Esophagus muscularis mucosa (tissue), 4 donors: ENCODE results near the gene SLC15A1. TPM values are rescaled to one million over a fixed set of nuclear protein-coding genes. Genes with fewer than 3 reads are reported as not detected.

Experiments
- DNase-seq: peaks from one replicate; pipeline ENCODE4 v3.0.0-alpha.2; 2017; ENCODE audit errors: extremely low spot score
- H3K27ac ChIP-seq, 4 donors: fragments of 200-600 bp; sonication (generic); replicated peaks in 1 of 4; 1 replicate in 3 of 4; 2 replicates in 1 of 4; pipeline ENCODE4 v1.5.1; 2016 to 2019; ENCODE audit warnings: mild to moderate bottlenecking in 1 of 4
- H3K27me3 ChIP-seq, 4 donors: fragments of 200-600 bp; sonication (generic); one replicate each; pipeline versions ENCODE4 v1.5.1 to v1.6.0; 2016 to 2019
- H3K36me3 ChIP-seq, 4 donors: fragments of 200-600 bp; sonication (generic); one replicate each; pipeline ENCODE4 v1.5.1; 2016 to 2019
- H3K4me1 ChIP-seq, 4 donors: fragments of 200-600 bp; sonication (generic); one replicate each; pipeline ENCODE4 v1.5.1; 2016 to 2019
- H3K4me3 ChIP-seq, 4 donors: fragments of 200-600 bp; sonication (generic); 1 replicate in 2 of 4; 2 replicates in 2 of 4; pipeline ENCODE4 v1.5.1; 2016 to 2019; ENCODE audit warnings: mild to moderate bottlenecking in 4 of 4, moderate library complexity in 1 of 4
- H3K9me3 ChIP-seq, 4 donors: fragments of 200-600 bp; sonication (generic); 1 replicate in 3 of 4; 2 replicates in 1 of 4; pipeline ENCODE4 v1.5.1; 2016 to 2019
- CTCF ChIP-seq, 3 experiments: fragments of 200-600 bp in 2 of 3; fragments of 450-650 bp in 1 of 3; sonication (generic) in 2 of 3; IDR thresholded peaks; one replicate each; pipeline ENCODE4 v1.5.1; 2017 to 2019; ENCODE audit warnings: antibody characterized with exemption in 3 of 3, mild to moderate bottlenecking in 2 of 3, moderate library complexity in 1 of 3
- EP300 ChIP-seq: sonication (generic); formaldehyde crosslinking; IDR thresholded peaks from one replicate; pipeline ENCODE4 v1.6.1; 2017; ENCODE audit warnings: antibody characterized with exemption
- POLR2A ChIP-seq: fragments of 450-650 bp; IDR thresholded peaks from one replicate; pipeline ENCODE4 v1.6.1; 2017; ENCODE audit warnings: antibody characterized with exemption, moderate library complexity, mild to moderate bottlenecking, low read depth
- POLR2AphosphoS5 ChIP-seq, 2 donors: sonication (generic); formaldehyde crosslinking; IDR thresholded peaks; one replicate each; pipeline ENCODE4 v1.6.1; 2017; ENCODE audit warnings: antibody characterized with exemption in 2 of 2
- WGBS: methylation state at CpG from one replicate; pipeline ENCODE4 v1.1.5; 2018; 5-methylcytosine and 5-hydroxymethylcytosine counted together
- intact Hi-C: fragments of 100-400 bp; cut with DNase I; formaldehyde crosslinking; loops from one replicate; pipeline ENCODE4 v1.15.1; 2023
- total RNA-seq, 4 donors: library from RNA; depleted of rRNA; stranded (reverse); fragments of >200 nt; gene quantifications; one replicate each; pipeline versions ENCODE4 v1.1.0 to v1.2.1, GENCODE V29; 2016

The SLC15A1 gene
- total RNA-seq, 4 donors from 2014 or later, result not detected

- intact Hi-C loops, result no loop called here
Observed at GRCh38 chr13:98729658-98730057, 22.8 kb downstream of the SLC15A1 start.

GRCh38 chr13:98722958-98723357, 29.5 kb downstream of the SLC15A1 start:
- no peak for DNase-seq
- intact Hi-C loops, result no loop called here
- no peak for TF ChIP-seq POLR2A
- TF ChIP-seq CTCF (IDR thresholded peaks at IDR 0.05), result no peak
- TF ChIP-seq EP300, result no peak
- no peak for TF ChIP-seq POLR2AphosphoS5 (IDR thresholded peaks at IDR 0.05)
- no peaks in the 10 kb centered on the region for H3K36me3 ChIP-seq
- H3K27me3 ChIP-seq, result no peaks in the 10 kb centered on the region
- no peak overlapping the region for H3K4me3 ChIP-seq
- no peaks in the 10 kb centered on the region for H3K9me3 ChIP-seq
- WGBS, result 81% methylated on average over 3 of the region's 3 CpGs
- H3K4me1 ChIP-seq, result no peaks in the 10 kb centered on the region
- H3K27ac ChIP-seq, result no peak overlapping the region

More at GRCh38 chr13:98729658-98730057, 22.8 kb downstream of the SLC15A1 start:
- WGBS, result 80% methylated on average over 8 of the region's 8 CpGs
- Histone ChIP-seq H3K27me3 (no peaks in the 10 kb centered on the region), H3K36me3 (no peaks in the 10 kb centered on the region), H3K9me3 (no peaks in the 10 kb centered on the region), H3K4me1 (no peaks in the 10 kb centered on the region), H3K4me3 (no peak overlapping the region), H3K27ac (no peak overlapping the region)
- TF ChIP-seq EP300 (no peak), CTCF (IDR thresholded peaks at IDR 0.05) (no peak), POLR2A (no peak), POLR2AphosphoS5 (IDR thresholded peaks at IDR 0.05) (no peak)
- DNase-seq, result no peak

- DNase-seq, result no peak
- no peaks in the 10 kb centered on the region for H3K27me3 ChIP-seq
- H3K27ac ChIP-seq, result no peak overlapping the region
- 84% methylated on average over 11 of the region's 11 CpGs for WGBS
- intact Hi-C loops, result no loop called here
- TF ChIP-seq POLR2AphosphoS5 (IDR thresholded peaks at IDR 0.05) (no peak), CTCF (IDR thresholded peaks at IDR 0.05) (no peak), EP300 (no peak), POLR2A (no peak)
- H3K36me3 ChIP-seq, result no peaks in the 10 kb centered on the region
- H3K4me3 ChIP-seq, result no peak overlapping the region
- no peaks in the 10 kb centered on the region for H3K9me3 ChIP-seq
- no peaks in the 10 kb centered on the region for H3K4me1 ChIP-seq
Observed at GRCh38 chr13:98721825-98722510, 30.5 kb downstream of the SLC15A1 start.

GRCh38 chr13:98719527-98720250, 32.8 kb downstream of the SLC15A1 start:
- TF ChIP-seq EP300 (no peak), CTCF (IDR thresholded peaks at IDR 0.05) (no peak), POLR2AphosphoS5 (IDR thresholded peaks at IDR 0.05) (no peak), POLR2A (no peak)
- Histone ChIP-seq H3K4me3 (no peak overlapping the region), H3K36me3 (no peaks in the 10 kb centered on the region), H3K27ac (no peak overlapping the region), H3K4me1 (no peaks in the 10 kb centered on the region), H3K27me3 (no peaks in the 10 kb centered on the region), H3K9me3 (no peaks in the 10 kb centered on the region)
- intact Hi-C loops, result no loop called here
- WGBS, result 90% methylated on average over 7 of the region's 7 CpGs
- DNase-seq, result no peak
